Osteoblast (primary cell): ENCODE data around the gene SAMD3. TPM values are rescaled to one million over a fixed set of nuclear protein-coding genes. Genes with fewer than 3 reads are reported as not detected.

ENCODE experiments used
- DNase-seq: peaks from one replicate; pipeline ENCODE4 v3.0.0; 2011; ENCODE audit warnings: low spot score, mixed read lengths; ENCODE audit not compliant: insufficient read length; ENCODE audit errors: missing footprints
- H2AFZ ChIP-seq: 2 replicates; pipeline ENCODE4 v1.6.0; 2011; ENCODE audit warnings: mild to moderate bottlenecking, low read length
- H3K27ac ChIP-seq: 2 replicates; pipeline ENCODE4 v1.5.1; 2011; ENCODE audit warnings: mild to moderate bottlenecking, low read depth, low read length, moderate library complexity
- H3K27me3 ChIP-seq: 2 replicates; pipeline ENCODE4 v1.6.0; 2012; ENCODE audit warnings: mild to moderate bottlenecking, control low read depth, inconsistent platforms, low read length, moderate library complexity; ENCODE audit not compliant: insufficient read depth
- H3K36me3 ChIP-seq: 2 replicates; pipeline ENCODE4 v1.5.1; 2011; ENCODE audit warnings: mild to moderate bottlenecking, low read length, control low read depth, moderate library complexity; ENCODE audit not compliant: insufficient read depth
- H3K4me1 ChIP-seq: 2 replicates; pipeline ENCODE4 v1.5.1; 2011; ENCODE audit warnings: mild to moderate bottlenecking, low read length, control low read depth, moderate library complexity; ENCODE audit not compliant: insufficient read depth
- H3K4me2 ChIP-seq: 2 replicates; pipeline ENCODE4 v1.6.0; 2011; ENCODE audit warnings: mild to moderate bottlenecking, low read length; ENCODE audit not compliant: insufficient read depth
- H3K4me3 ChIP-seq: fragments of 200-600 bp; sonication (generic); 3 replicates; pipeline ENCODE4 v1.5.1; 2012; ENCODE audit warnings: mild to moderate bottlenecking, low read length, inconsistent platforms; ENCODE audit not compliant: insufficient read depth
- H3K79me2 ChIP-seq: 2 replicates; pipeline ENCODE4 v1.6.0; 2012; ENCODE audit warnings: mild to moderate bottlenecking, low read length, control low read depth, inconsistent platforms; ENCODE audit not compliant: insufficient read depth
- H3K9me3 ChIP-seq: 2 replicates; pipeline ENCODE4 v1.5.1; 2011; ENCODE audit warnings: low read depth, low read length, control low read depth
- H4K20me1 ChIP-seq: 2 replicates; pipeline ENCODE4 v1.6.0; 2012; ENCODE audit warnings: mild to moderate bottlenecking, low read length, control low read depth; ENCODE audit not compliant: insufficient read depth
- CTCF ChIP-seq: IDR thresholded peaks from 2 replicates; pipeline ENCODE4 v1.5.1; 2011; ENCODE audit warnings: mild to moderate bottlenecking, low read depth, low read length, moderate library complexity; ENCODE audit errors: extremely low read depth
- total RNA-seq: library from RNA; depleted of rRNA; stranded (reverse); fragments of >200 nt; gene quantifications from 2 replicates; pipeline ENCODE4 v1.2.3, GENCODE V29; 2012

SAMD3 gene
- total RNA-seq, 1 donor, result 0.72 TPM

DNA sequence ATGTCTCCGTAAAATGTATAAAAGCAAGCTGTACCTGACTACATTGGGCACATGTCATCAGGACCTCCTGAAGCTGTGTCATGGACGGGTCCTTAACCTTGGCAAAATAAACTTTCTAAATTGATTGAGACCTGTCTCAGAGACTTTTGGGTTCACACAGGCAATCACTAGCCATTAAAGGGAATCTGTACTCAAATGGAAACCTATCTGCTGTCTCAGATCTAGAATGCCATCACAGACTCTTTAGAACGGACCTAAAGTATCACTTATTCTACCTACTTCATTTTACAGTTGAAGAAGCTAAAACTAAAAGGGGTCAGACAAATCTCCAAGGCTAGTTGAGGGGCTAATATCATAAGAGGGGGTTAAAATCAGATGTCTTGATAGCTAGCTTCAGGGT lies 11.1 kb downstream of the SAMD3 start:
- H3K4me2 ChIP-seq, result no peak overlapping the region
- no peak overlapping the region for H2AFZ ChIP-seq
- H3K27ac ChIP-seq, result no peak overlapping the region
- no peak for DNase-seq
- H3K27me3 ChIP-seq, result peaks cover 3% of the 10 kb centered on the region
- no peak overlapping the region for H3K4me3 ChIP-seq
- no peaks in the 10 kb centered on the region for H3K4me1 ChIP-seq
- H3K36me3 ChIP-seq, result no peaks in the 10 kb centered on the region
- no peaks in the 10 kb centered on the region for H3K79me2 ChIP-seq
- H4K20me1 ChIP-seq, result no peaks in the 10 kb centered on the region
- H3K9me3 ChIP-seq, result no peaks in the 10 kb centered on the region
- no peak for TF ChIP-seq CTCF

GRCh38 chr6:130207979-130208649 lies 14.6 kb downstream of the SAMD3 start:
- no peak overlapping the region for H2AFZ ChIP-seq
- H3K4me1 ChIP-seq, result no peaks in the 10 kb centered on the region
- no peaks in the 10 kb centered on the region for H3K79me2 ChIP-seq
- H4K20me1 ChIP-seq, result no peaks in the 10 kb centered on the region
- no peak for TF ChIP-seq CTCF
- no peak for DNase-seq
- no peak overlapping the region for H3K4me3 ChIP-seq
- H3K27me3 ChIP-seq, result no peaks in the 10 kb centered on the region
- H3K4me2 ChIP-seq, result no peak overlapping the region
- H3K36me3 ChIP-seq, result no peaks in the 10 kb centered on the region
- no peak overlapping the region for H3K27ac ChIP-seq
- no peaks in the 10 kb centered on the region for H3K9me3 ChIP-seq

- DNase-seq, result no peak
- no peak overlapping the region for H2AFZ ChIP-seq
- no peak overlapping the region for H3K4me3 ChIP-seq
- no peak for TF ChIP-seq CTCF
- H3K4me1 ChIP-seq, result no peaks in the 10 kb centered on the region
- no peak overlapping the region for H3K4me2 ChIP-seq
- no peaks in the 10 kb centered on the region for H3K9me3 ChIP-seq
- H3K27ac ChIP-seq, result no peak overlapping the region
- no peaks in the 10 kb centered on the region for H3K79me2 ChIP-seq
- H4K20me1 ChIP-seq, result no peaks in the 10 kb centered on the region
- H3K27me3 ChIP-seq, result no peaks in the 10 kb centered on the region
- no peaks in the 10 kb centered on the region for H3K36me3 ChIP-seq
Observed at GRCh38 chr6:130206479-130206878, 16.3 kb downstream of the SAMD3 start.

DNA sequence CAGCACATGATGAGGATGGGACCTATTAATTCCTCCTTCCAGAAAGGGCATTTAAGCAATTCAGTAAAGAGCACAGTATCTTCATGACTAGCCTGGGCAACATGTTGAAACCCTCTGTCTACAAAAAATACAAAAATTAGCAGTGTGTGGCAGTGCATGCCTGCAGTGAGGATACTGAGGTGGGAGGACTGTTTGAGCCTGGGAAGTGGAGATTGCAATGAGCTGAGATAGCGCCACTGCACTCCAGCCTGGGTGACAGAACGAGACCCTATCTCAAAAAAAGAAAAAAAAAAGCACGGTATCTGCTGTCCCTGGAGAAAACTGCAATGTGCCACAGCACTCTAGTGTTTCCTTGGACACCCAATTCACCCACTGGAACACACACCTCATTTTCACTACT lies 18.4 kb downstream of the SAMD3 start:
- Histone ChIP-seq H3K4me3 (no peak overlapping the region), H3K27me3 (no peaks in the 10 kb centered on the region), H3K4me1 (no peaks in the 10 kb centered on the region), H4K20me1 (no peaks in the 10 kb centered on the region), H3K36me3 (no peaks in the 10 kb centered on the region), H3K79me2 (no peaks in the 10 kb centered on the region), H3K4me2 (no peak overlapping the region), H3K27ac (no peak overlapping the region), H3K9me3 (no peaks in the 10 kb centered on the region), H2AFZ (no peak overlapping the region)
- no peak for TF ChIP-seq CTCF
- no peak for DNase-seq
